Erythroblast (primary cell): ENCODE results near the gene SLIT2.

Source experiments
- GATA1 ChIP-seq: IDR thresholded peaks from 2 replicates; pipeline ENCODE4 v1.6.1; 2011; ENCODE audit warnings: low read depth, mild to moderate bottlenecking, control low read depth, low read length, moderate library complexity
- POLR2A ChIP-seq: IDR thresholded peaks from 2 replicates; pipeline ENCODE4 v1.6.1; 2011; ENCODE audit warnings: mild to moderate bottlenecking, low read length

DNA sequence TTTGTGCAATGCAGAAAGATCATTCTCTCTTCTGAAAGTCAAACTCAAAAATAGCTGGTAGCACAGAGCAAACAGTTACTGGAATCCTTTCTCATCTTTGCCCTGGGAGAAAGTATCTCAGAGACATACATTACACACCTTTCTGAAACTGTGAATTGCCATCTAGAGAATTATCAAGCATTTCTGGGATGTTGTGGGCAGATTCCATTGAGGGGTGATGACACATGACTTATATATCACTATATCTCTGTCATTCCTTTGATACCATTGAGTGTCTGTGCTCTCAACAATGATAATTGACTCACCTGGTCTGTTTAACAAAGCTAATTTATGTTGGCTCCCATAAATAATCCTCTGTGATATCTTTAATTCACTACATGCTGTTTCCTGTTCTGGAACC is 13.0 kb downstream of the SLIT2 start:
- TF ChIP-seq POLR2A (no peak), GATA1 (no peak)
